ENCODE data around the gene AASDHPPT. TPM values are rescaled to one million over a fixed set of nuclear protein-coding genes. Genes with fewer than 3 reads are reported as not detected.

AASDHPPT gene, protein sequence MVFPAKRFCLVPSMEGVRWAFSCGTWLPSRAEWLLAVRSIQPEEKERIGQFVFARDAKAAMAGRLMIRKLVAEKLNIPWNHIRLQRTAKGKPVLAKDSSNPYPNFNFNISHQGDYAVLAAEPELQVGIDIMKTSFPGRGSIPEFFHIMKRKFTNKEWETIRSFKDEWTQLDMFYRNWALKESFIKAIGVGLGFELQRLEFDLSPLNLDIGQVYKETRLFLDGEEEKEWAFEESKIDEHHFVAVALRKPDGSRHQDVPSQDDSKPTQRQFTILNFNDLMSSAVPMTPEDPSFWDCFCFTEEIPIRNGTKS
- 10 to 100 TPM; 31.2 to 46.7 (median 41.1) TPM for total RNA-seq
- 10 to 100 TPM; 13.2 to 15.8 TPM for polyA plus RNA-seq
- long read RNA-seq, donor 1, transcript AASDHPPT-201 (6 exons, 2,955 nt): major isoform, 133 of 136 reads
- long read RNA-seq, donor 1, partial matches to known transcripts: 0 of 136 reads
- long read RNA-seq, donor 1, other reads (novel, unspliced or antisense): 1 of 136 reads
- long read RNA-seq, donor 2, transcript AASDHPPT-201 (6 exons, 2,955 nt): major isoform, 137 of 139 reads
- long read RNA-seq, donor 2, partial matches to known transcripts: 0 of 139 reads
- long read RNA-seq, donor 2, other reads (novel, unspliced or antisense): 2 of 139 reads
- long read RNA-seq, donor 3, transcript AASDHPPT-201 (6 exons, 2,955 nt): major isoform, 256 of 265 reads
- long read RNA-seq, donor 3, partial matches to known transcripts: 5 of 265 reads
- long read RNA-seq, donor 3, other reads (novel, unspliced or antisense): 4 of 265 reads

DNA sequence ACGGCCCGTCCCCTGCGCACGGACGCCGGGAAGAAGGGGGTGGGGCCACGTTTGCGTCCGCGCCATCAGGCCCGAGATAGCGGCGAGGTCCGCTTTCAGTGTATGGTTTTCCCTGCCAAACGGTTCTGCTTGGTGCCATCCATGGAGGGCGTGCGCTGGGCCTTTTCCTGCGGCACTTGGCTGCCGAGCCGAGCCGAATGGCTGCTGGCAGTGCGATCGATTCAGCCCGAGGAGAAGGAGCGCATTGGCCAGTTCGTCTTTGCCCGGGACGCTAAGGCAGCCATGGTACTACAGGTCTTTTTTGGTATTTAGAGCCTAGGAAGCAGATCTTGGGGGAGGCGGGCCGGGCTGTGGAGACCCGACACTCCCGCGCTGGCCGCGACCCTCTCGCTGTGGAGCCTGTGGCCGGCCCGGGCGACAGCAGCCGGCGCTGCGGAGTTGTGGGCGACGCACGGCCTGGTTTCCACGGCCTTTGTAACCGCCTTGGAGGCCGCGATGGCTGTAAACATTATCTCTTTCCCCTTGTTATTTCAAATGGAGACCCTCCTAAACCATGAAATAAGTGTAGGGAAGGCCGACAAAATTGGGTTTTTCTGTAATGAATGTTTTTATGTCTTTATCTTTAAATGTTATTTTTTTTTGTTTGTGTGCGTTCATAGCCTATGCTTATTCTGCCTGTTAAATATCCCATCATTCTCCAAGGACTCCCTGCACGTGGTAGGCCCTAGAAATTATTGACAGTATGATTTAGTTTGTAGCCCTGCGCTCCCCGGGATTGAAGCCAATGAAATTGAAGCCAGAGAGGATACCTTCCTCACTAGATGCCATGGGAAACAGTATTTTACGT is at the start of gene AASDHPPT:
Gene AASDHPPT (plus strand): TSS at position 54 of the 847 bp plus-strand sequence. CDS start 49 bp downstream, at position 103.
- Histone ChIP-seq H3K9me3 (no peaks in the 10 kb centered on the region), H3K4me3 (peak within 1 kb of the TSS; percentile 59 to 97 (median 85)), H3K27ac (peak within 1 kb of the TSS; percentile 85 to 99 (median 95)), H3K27me3 (no peaks in the 10 kb centered on the region), H3K4me1 (peaks cover 0 to 61% (median 55%) of the 10 kb centered on the region in 9 donors), H3K36me3 (peaks cover 0 to 41% (median 6%) of the 10 kb centered on the region in 9 donors)
- 1% methylated on average over 55 of the region's 55 CpGs for WGBS, 2 donors
- peak; percentile 18 to 61 (median 28) for ATAC-seq
- DNase-seq: peak in 1 of 2 donors; percentile 6
- intact Hi-C loops (cut with DNase I): loop anchor here in 8 of 10 donors (1.0 to 5.0 kb wide), 3 partner anchors 55 to 56 kb away; partner anchors contain the start of gene MSANTD4 (in 8 of the 8)
- TF ChIP-seq, protein P1, sequence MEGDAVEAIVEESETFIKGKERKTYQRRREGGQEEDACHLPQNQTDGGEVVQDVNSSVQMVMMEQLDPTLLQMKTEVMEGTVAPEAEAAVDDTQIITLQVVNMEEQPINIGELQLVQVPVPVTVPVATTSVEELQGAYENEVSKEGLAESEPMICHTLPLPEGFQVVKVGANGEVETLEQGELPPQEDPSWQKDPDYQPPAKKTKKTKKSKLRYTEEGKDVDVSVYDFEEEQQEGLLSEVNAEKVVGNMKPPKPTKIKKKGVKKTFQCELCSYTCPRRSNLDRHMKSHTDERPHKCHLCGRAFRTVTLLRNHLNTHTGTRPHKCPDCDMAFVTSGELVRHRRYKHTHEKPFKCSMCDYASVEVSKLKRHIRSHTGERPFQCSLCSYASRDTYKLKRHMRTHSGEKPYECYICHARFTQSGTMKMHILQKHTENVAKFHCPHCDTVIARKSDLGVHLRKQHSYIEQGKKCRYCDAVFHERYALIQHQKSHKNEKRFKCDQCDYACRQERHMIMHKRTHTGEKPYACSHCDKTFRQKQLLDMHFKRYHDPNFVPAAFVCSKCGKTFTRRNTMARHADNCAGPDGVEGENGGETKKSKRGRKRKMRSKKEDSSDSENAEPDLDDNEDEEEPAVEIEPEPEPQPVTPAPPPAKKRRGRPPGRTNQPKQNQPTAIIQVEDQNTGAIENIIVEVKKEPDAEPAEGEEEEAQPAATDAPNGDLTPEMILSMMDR (IDR thresholded peaks at IDR 0.05): peak in 1 of 9 donors; percentile 16

DNA sequence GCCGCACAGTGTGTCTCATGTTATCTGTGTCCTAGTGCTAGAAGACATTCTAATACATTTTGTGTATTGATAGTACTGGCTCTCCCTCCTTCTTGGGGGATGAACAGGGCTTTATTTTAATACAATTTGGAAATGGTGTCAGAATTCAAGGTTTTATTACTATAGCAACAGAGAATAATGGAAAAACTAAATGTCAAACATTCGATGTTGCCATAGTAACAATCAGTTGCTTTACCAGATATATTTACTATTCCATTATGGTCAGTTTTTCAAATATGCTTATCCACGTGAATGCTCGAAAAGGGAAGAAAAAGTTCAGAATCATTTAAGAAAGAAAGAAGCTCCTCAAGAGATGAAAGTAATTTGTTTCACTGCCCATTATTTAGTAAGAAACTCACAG is 46.9 kb upstream of the AASDHPPT start:
- Histone ChIP-seq H3K27me3 (peaks cover 0 to 13% (median 0%) of the 10 kb centered on the region in 7 donors), H3K9me3 (peaks cover 0 to 4% (median 0%) of the 10 kb centered on the region in 11 donors), H3K36me3 (no peaks in the 10 kb centered on the region), H3K4me1 (no peaks in the 10 kb centered on the region), H3K4me3 (no peak overlapping the region), H3K27ac (no peak overlapping the region)
- TF ChIP-seq, protein P1 (IDR thresholded peaks at IDR 0.05): no peak
- no peak for DNase-seq
- WGBS, 2 donors: 69 to 80% methylated on average over 4 of the region's 4 CpGs
- intact Hi-C loops (cut with DNase I): no loop called here
- no peak for ATAC-seq

DNA sequence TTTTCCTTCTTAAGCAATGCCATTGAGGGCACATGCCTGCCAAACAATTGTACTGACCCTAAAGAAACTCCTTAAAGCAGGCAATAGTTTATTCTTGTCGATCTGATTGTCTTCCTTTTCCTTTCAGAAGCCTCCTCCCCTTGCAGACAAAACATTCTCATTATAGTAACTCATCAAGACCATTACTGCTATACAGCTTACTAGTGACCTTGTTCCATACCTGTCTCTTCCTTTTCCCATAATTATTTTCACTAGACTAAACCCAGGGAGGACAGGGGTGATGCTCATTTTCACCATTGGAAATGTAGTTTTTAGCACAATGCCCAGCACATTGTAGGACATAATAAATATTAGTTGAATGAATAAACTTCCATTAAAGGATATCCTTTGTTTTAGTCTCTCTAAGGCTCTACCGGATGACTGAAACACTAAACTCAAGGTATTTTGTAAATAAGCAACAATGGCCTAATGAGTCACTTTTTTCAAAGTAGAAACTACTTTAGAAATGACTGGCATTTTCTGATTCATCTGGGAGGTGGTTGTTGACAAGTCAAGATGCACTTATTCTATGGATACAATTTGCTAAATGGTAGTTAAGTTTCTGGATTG is 46.2 kb upstream of the AASDHPPT start:
- Histone ChIP-seq H3K27me3 (peaks cover 0 to 13% (median 0%) of the 10 kb centered on the region in 7 donors), H3K27ac (no peak overlapping the region), H3K36me3 (no peaks in the 10 kb centered on the region), H3K9me3 (peaks cover 0 to 4% (median 0%) of the 10 kb centered on the region in 11 donors), H3K4me1 (no peaks in the 10 kb centered on the region), H3K4me3 (no peak overlapping the region)
- intact Hi-C loops (cut with DNase I): no loop called here
- ATAC-seq (no peak), DNase-seq (no peak)
- WGBS, 2 donors: 56 to 61% methylated on average over 2 of the region's 2 CpGs
- TF ChIP-seq, protein P1 (IDR thresholded peaks at IDR 0.05): no peak

Data from heart right ventricle (tissue), 16 donors.